HepG2 (cell line): ENCODE results near the gene MTCH1. TPM values are rescaled to one million over a fixed set of nuclear protein-coding genes. Genes with fewer than 3 reads are reported as not detected.
A peak's percentile ranks its signal among the peaks of the same experiment; 100 is the strongest.

ENCODE experiments used
- ATAC-seq: fragments of 200-7000 bp; cut with Tn5 transposase; 3 replicates; pipeline ENCODE4 v1.9.1; 2020; ENCODE audit warnings: mild to moderate bottlenecking, moderate library complexity
- BruUV-seq: library from RNA; stranded (reverse); fragments of 400-500 nt; replicated peaks from 2 replicates; lab custom pipeline; 2021; lab: Mats Ljungman, UMichigan
- CTCF ChIA-PET: fragments of 300-600 bp; formaldehyde crosslinking; extraction: SDS; loops from one replicate; lab custom pipeline; 2021; ENCODE audit warnings: low total read pairs, inconsistent platforms, low intra/inter-chr PET ratio; lab: Yijun Ruan, JAX
- POLR2A ChIA-PET: fragments of 350-600 bp; sonication (Branson Sonifier 250); formaldehyde crosslinking; loops from one replicate; lab custom pipeline; 2020; ENCODE audit warnings: antibody characterized with exemption, inconsistent platforms; lab: Yijun Ruan, JAX
- DNase-seq: peaks from one replicate; pipeline ENCODE4 v3.0.0-alpha.2; 2015; ENCODE audit warnings: low spot score
- FAIRE-seq: peaks from 3 replicates; lab custom pipeline; 2011; peaks lifted over from hg19 to GRCh38; lab: Jason Lieb, UNC
- H2AFZ ChIP-seq: one replicate; pipeline ENCODE4 v1.6.1; 2011; ENCODE audit warnings: low read length, inconsistent platforms
- H3K27ac ChIP-seq: fragments of 300-600 bp; 3 replicates; pipeline ENCODE4 v1.8.0; 2011; ENCODE audit warnings: mixed run types, mild to moderate bottlenecking, mixed read lengths, low read length, inconsistent platforms; ENCODE audit not compliant: insufficient read depth; ENCODE audit errors: extremely low read length
- H3K27me3 ChIP-seq, 2 experiments: fragments of 200-600 bp in 1 of 2; 2 replicates in 1 of 2; 3 replicates in 1 of 2; pipeline versions ENCODE4 v1.6.0 to v1.8.0; 2011; ENCODE audit warnings: low read length in 2 of 2, mild to moderate bottlenecking in 2 of 2, moderate library complexity in 2 of 2, inconsistent platforms in 1 of 2; ENCODE audit not compliant: insufficient read depth in 2 of 2, control insufficient read depth in 1 of 2
- H3K36me3 ChIP-seq, 2 experiments: fragments of 200-600 bp in 1 of 2; replicated peaks in 1 of 2; 2 replicates in 1 of 2; 3 replicates in 1 of 2; pipeline versions ENCODE4 v1.5.1 to v1.8.0; 2011; ENCODE audit warnings: low read length in 2 of 2, inconsistent platforms in 1 of 2; ENCODE audit not compliant: insufficient read depth in 2 of 2, control insufficient read depth in 1 of 2
- H3K4me1 ChIP-seq: 2 replicates; pipeline ENCODE4 v1.5.1; 2012; ENCODE audit warnings: low read length, inconsistent platforms; ENCODE audit not compliant: insufficient read depth
- H3K4me2 ChIP-seq: 2 replicates; pipeline ENCODE4 v1.6.0; 2011; ENCODE audit warnings: low read depth, low read length, inconsistent platforms
- H3K4me3 ChIP-seq, 3 experiments: fragments of 200-600 bp in 1 of 3; sonication (generic), shearing (Covaris generic) in 1 of 3; replicated peaks in 1 of 3; 2 replicates each; pipeline ENCODE4 v1.5.1; 2011 to 2016; ENCODE audit warnings: low read length in 3 of 3, inconsistent platforms in 2 of 3, low read depth in 2 of 3, mild to moderate bottlenecking in 2 of 3, control low read depth in 1 of 3, mixed read lengths in 1 of 3; ENCODE audit not compliant: insufficient read depth in 1 of 3
- H3K79me2 ChIP-seq: one replicate; pipeline ENCODE4 v1.6.1; 2011; ENCODE audit warnings: low read length, inconsistent platforms; ENCODE audit not compliant: insufficient read depth
- H3K9ac ChIP-seq: 2 replicates; pipeline ENCODE4 v1.6.0; 2011; ENCODE audit warnings: mild to moderate bottlenecking, low read depth, low read length, inconsistent platforms; ENCODE audit not compliant: insufficient read depth
- H3K9me3 ChIP-seq: 2 replicates; pipeline ENCODE4 v1.5.1; 2012; ENCODE audit warnings: mild to moderate bottlenecking, low read length
- H4K20me1 ChIP-seq: 2 replicates; pipeline ENCODE4 v1.6.0; 2011; ENCODE audit warnings: inconsistent platforms, mild to moderate bottlenecking, low read length, moderate library complexity; ENCODE audit not compliant: insufficient read depth
- CTCF ChIP-seq: sonication (generic); formaldehyde crosslinking; IDR thresholded peaks from 2 replicates; pipeline ENCODE4 v1.5.0; 2020; ENCODE audit warnings: mild to moderate bottlenecking, missing genetic modification reagents, moderate library complexity
- EP300 ChIP-seq, 3 experiments: sonication (generic) in 1 of 3; formaldehyde crosslinking in 1 of 3; IDR thresholded peaks; 2 replicates each; pipeline versions ENCODE4 v1.5.1 to v1.6.1; 2011 to 2020; ENCODE audit warnings: low read depth in 2 of 3, low read length in 2 of 3, borderline replicate concordance in 1 of 3, improper control_type of control experiment in 1 of 3, mild to moderate bottlenecking in 1 of 3, missing genetic modification reagents in 1 of 3, moderate library complexity in 1 of 3
- HOXA9 ChIP-seq: sonication (generic); formaldehyde crosslinking; IDR thresholded peaks from 2 replicates; pipeline ENCODE4 v1.8.1; 2022; ENCODE audit warnings: missing genetic modification reagents, mild to moderate bottlenecking, moderate library complexity, borderline replicate concordance
- MNT ChIP-seq: fragments of 450-650 bp; IDR thresholded peaks from 2 replicates; pipeline ENCODE4 v1.6.1; 2016
- PHB2 ChIP-seq: fragments of 450-650 bp; IDR thresholded peaks from 2 replicates; pipeline ENCODE4 v1.6.1; 2018; ENCODE audit not compliant: partially characterized antibody
- REL ChIP-seq: sonication (generic); formaldehyde crosslinking; conservative IDR thresholded peaks from 2 replicates; pipeline ENCODE4 v1.8.0; 2022; ENCODE audit warnings: mild to moderate bottlenecking, missing genetic modification reagents, moderate library complexity
- REXO4 ChIP-seq: sonication (generic); formaldehyde crosslinking; IDR thresholded peaks from 2 replicates; pipeline ENCODE4 v1.8.0; 2022; ENCODE audit warnings: missing genetic modification reagents, mild to moderate bottlenecking, borderline replicate concordance
- ZBTB1 ChIP-seq: sonication (generic); formaldehyde crosslinking; IDR thresholded peaks from 2 replicates; pipeline ENCODE4 v1.4.0; 2020; ENCODE audit warnings: missing genetic modification reagents, borderline replicate concordance
- ZFP41 ChIP-seq: sonication (generic); formaldehyde crosslinking; IDR thresholded peaks from 2 replicates; pipeline ENCODE4 v1.4.0; 2020; ENCODE audit warnings: mild to moderate bottlenecking, missing genetic modification reagents, borderline replicate concordance
- ZFX ChIP-seq: sonication (generic); formaldehyde crosslinking; IDR thresholded peaks from 2 replicates; pipeline ENCODE4 v1.4.0; 2020; ENCODE audit warnings: mild to moderate bottlenecking, low read depth, missing genetic modification reagents, moderate library complexity
- ZNF569 ChIP-seq: sonication (generic); formaldehyde crosslinking; IDR thresholded peaks from 2 replicates; pipeline ENCODE4 v1.5.0; 2020; ENCODE audit warnings: mild to moderate bottlenecking, missing genetic modification reagents, moderate library complexity, borderline replicate concordance
- ZNF639 ChIP-seq: conservative IDR thresholded peaks from 2 replicates; pipeline ENCODE4 v1.6.1; 2018; ENCODE audit warnings: missing genetic modification reagents
- WGBS: methylation state at CpG from one replicate; pipeline ENCODE4 v1.1.6; 2017; ENCODE audit warnings: low lambda C conversion rate; 5-methylcytosine and 5-hydroxymethylcytosine counted together
- in situ Hi-C: cut with HindIII; loops from 2 replicates; pipeline ENCODE4 v1.10.0; 2017; ENCODE audit warnings: low pct_unique_long_range_greater_than_20kb; ENCODE audit not compliant: extremely low pct_ligation_motif_present
- intact Hi-C: fragments of 100-400 bp; cut with micrococcal nuclease; formaldehyde crosslinking; loops from one replicate; pipeline ENCODE4 v1.10.0; 2022; ENCODE audit not compliant: unreplicated experiment
- polyA plus RNA-seq, 8 experiments: library from polyadenylated mRNA; depleted of rRNA in 3 of 8; stranded (reverse) in 7 of 8; unstranded in 1 of 8; fragments of >200 nt; fragmentation: Illumina TruSeq in 4 of 8; extraction: Trizol in 4 of 8; gene quantifications; 2 replicates each; pipeline versions ENCODE4 v1.2.1 to v1.2.3, GENCODE V29; 2011 to 2016; ENCODE audit warnings: low read depth in 4 of 8, missing spikeins in 1 of 8, mixed read lengths in 1 of 8; ENCODE audit not compliant: insufficient read depth in 1 of 8
- total RNA-seq, 5 experiments: library from RNA; depleted of rRNA; stranded (reverse); fragments of >200 nt; fragmentation: Illumina TruSeq; extraction: Trizol; gene quantifications; 2 replicates each; pipeline ENCODE4 v1.2.3, GENCODE V29; 2016; ENCODE audit warnings: low read depth in 1 of 5

The MTCH1 gene
- total and polyA plus RNA-seq, 2 of the 13 experiments (the other 11 are each of a cell fraction or from before 2014, with no cell fraction given): 86.2 to 144 TPM

- TF ChIP-seq EP300 (IDR thresholded peaks at IDR 0.05; ENCODE audit: low read depth in 2 of 2, low read length in 2 of 2): no peak
- no peak for TF ChIP-seq EP300 (CRISPR knock-in tag; IDR thresholded peaks at IDR 0.05; ENCODE audit: borderline replicate concordance)
- no peak for TF ChIP-seq ZFX (CRISPR knock-in tag)
- TF ChIP-seq ZFP41 (CRISPR knock-in tag): no peak
- TF ChIP-seq PHB2: no peak
- no peak for TF ChIP-seq REL (CRISPR knock-in tag)
- no peak for TF ChIP-seq HOXA9 (CRISPR knock-in tag)
- TF ChIP-seq ZNF569 (CRISPR knock-in tag): no peak
Observed at GRCh38 chr6:36959555-36960250, 26.3 kb downstream of the MTCH1 start (continued).

GRCh38 chr6:36958775-36959554 lies 27.0 kb downstream of the MTCH1 start:
- H2AFZ ChIP-seq: no peak overlapping the region
- POLR2A ChIA-PET: no interaction called here
- H3K9me3 ChIP-seq: no peaks in the 10 kb centered on the region
- CTCF ChIA-PET: no interaction called here
- H3K4me1 ChIP-seq: peaks cover 8% of the 10 kb centered on the region; the same call in 1 of the 2 replicates
- no peak for DNase-seq
- H3K27ac ChIP-seq: no peak overlapping the region
- H3K4me2 ChIP-seq: no peak overlapping the region
- no peak for ATAC-seq
- no peaks in the 10 kb centered on the region for H3K36me3 ChIP-seq
- BruUV-seq: no TSS peak
- no peaks in the 10 kb centered on the region for H4K20me1 ChIP-seq
- H3K4me3 ChIP-seq: no peak overlapping the region
- peaks cover 15 to 54% of the 10 kb centered on the region in 2 experiments; a peak in 3 of 5 replicates for H3K27me3 ChIP-seq
- no peaks in the 10 kb centered on the region for H3K79me2 ChIP-seq
- intact Hi-C loops: no loop called here
- WGBS: 67% methylated on average over 42 of the region's 44 CpGs
- no peak overlapping the region for H3K9ac ChIP-seq
- FAIRE-seq: no peak
- in situ Hi-C loops: no loop called here
- TF ChIP-seq REXO4 (no peak), CTCF (0 out of 2 replicates have a peak, but pooled peaks have one; percentile 20), MNT (peak; percentile 69), ZBTB1 (no peak), ZNF639 (CRISPR knock-in tag) (no peak)
